Endothelial cell (in vitro differentiated cells): Measurements from ENCODE around the gene CCDC167. TPM values are rescaled to one million over a fixed set of nuclear protein-coding genes. Genes with fewer than 3 reads are reported as not detected.
A peak's percentile ranks its signal among the peaks of the same experiment; 100 is the strongest.

Source experiments
- DNase-seq: peaks from one replicate; pipeline ENCODE4 v3.0.0; 2021; ENCODE audit warnings: low spot score
- H3K27ac Mint-ChIP-seq: one replicate; pipeline ENCODE4 v1.8.0; 2021; ENCODE audit warnings: mixed read lengths, inconsistent platforms; ENCODE audit not compliant: unreplicated experiment
- H3K27me3 Mint-ChIP-seq: one replicate; pipeline ENCODE4 v1.8.0; 2021; ENCODE audit warnings: mild to moderate bottlenecking, moderate library complexity, mixed read lengths, inconsistent platforms; ENCODE audit not compliant: unreplicated experiment
- H3K36me3 Mint-ChIP-seq: one replicate; pipeline ENCODE4 v1.8.0; 2021; ENCODE audit warnings: mild to moderate bottlenecking, low read depth, mixed read lengths, inconsistent platforms; ENCODE audit not compliant: unreplicated experiment
- H3K4me1 Mint-ChIP-seq: one replicate; pipeline ENCODE4 v1.8.0; 2021; ENCODE audit warnings: mild to moderate bottlenecking, mixed read lengths, inconsistent platforms; ENCODE audit not compliant: unreplicated experiment
- H3K4me3 Mint-ChIP-seq: one replicate; pipeline ENCODE4 v1.8.0; 2021; ENCODE audit warnings: mild to moderate bottlenecking, mixed read lengths, inconsistent platforms; ENCODE audit not compliant: unreplicated experiment
- H3K9me3 Mint-ChIP-seq: one replicate; pipeline ENCODE4 v1.8.0; 2021; ENCODE audit warnings: mixed read lengths, inconsistent platforms; ENCODE audit not compliant: unreplicated experiment
- CTCF ChIP-seq: fragments of 200-600 bp; sonication (generic); IDR thresholded peaks from one replicate; pipeline ENCODE4 v1.5.0; 2021; ENCODE audit warnings: antibody characterized with exemption; ENCODE audit not compliant: unreplicated experiment
- total RNA-seq: library from RNA; stranded (reverse); fragmentation: NEBNext Ultra II Directional; extraction: Animal tissue kit (Norgen Biotek cat#: 25700); gene quantifications from one replicate; pipeline ENCODE4 v1.2.1, GENCODE V29; 2021; ENCODE audit not compliant: unreplicated experiment

The CCDC167 gene
- total RNA-seq, 1 donor from 2014 or later, result 38.0 TPM

- TF ChIP-seq CTCF, result no peak
- H3K27me3 Mint-ChIP-seq, result peaks cover 2% of the 10 kb centered on the region
- H3K27ac Mint-ChIP-seq, result peak overlapping the region; percentile 67
- H3K36me3 Mint-ChIP-seq, result peaks cover 6% of the 10 kb centered on the region
- H3K4me1 Mint-ChIP-seq, result peaks cover 19% of the 10 kb centered on the region
- peak overlapping the region; percentile 94 for H3K4me3 Mint-ChIP-seq
- no peaks in the 10 kb centered on the region for H3K9me3 Mint-ChIP-seq
- DNase-seq, result peak; percentile 6
These were observed 65.9 kb downstream of the CCDC167 start for GRCh38 chr6:37433657-37434271.

Other genes with a start within 250 kb of the CCDC167 start
- 11.8 TPM for gene TBC1D22B, start 242.1 kb downstream of the CCDC167 start, total RNA-seq
- gene TMEM217, start 241.7 kb downstream of the CCDC167 start, total RNA-seq, result 5.4 TPM
- 21.8 TPM for gene RNF8, start 145.9 kb downstream of the CCDC167 start, total RNA-seq
- 50.0 TPM for gene CMTR1, start 66.7 kb downstream of the CCDC167 start, total RNA-seq
- gene MDGA1, start 198.0 kb upstream of the CCDC167 start, total RNA-seq, result 4.8 TPM